Thyroid gland (tissue), 4 donors: ENCODE measurements around the gene AFP.

Experiments
- POLR2A ChIP-seq, 2 donors: fragments of 450-650 bp; IDR thresholded peaks; one replicate each; pipeline ENCODE4 v1.6.1; 2017; ENCODE audit warnings: antibody characterized with exemption in 2 of 2, mild to moderate bottlenecking in 2 of 2, moderate library complexity in 1 of 2
- TF ChIP-seq, protein P1 (sequence below), 6 experiments: fragments of 200-600 bp in 3 of 6; fragments of 450-650 bp in 3 of 6; sonication (generic) in 3 of 6; IDR thresholded peaks; one replicate each; pipeline ENCODE4 v1.5.1; 2016 to 2019; ENCODE audit warnings: antibody characterized with exemption in 6 of 6, mild to moderate bottlenecking in 2 of 6, inconsistent platforms in 1 of 6, moderate library complexity in 1 of 6

DNA sequence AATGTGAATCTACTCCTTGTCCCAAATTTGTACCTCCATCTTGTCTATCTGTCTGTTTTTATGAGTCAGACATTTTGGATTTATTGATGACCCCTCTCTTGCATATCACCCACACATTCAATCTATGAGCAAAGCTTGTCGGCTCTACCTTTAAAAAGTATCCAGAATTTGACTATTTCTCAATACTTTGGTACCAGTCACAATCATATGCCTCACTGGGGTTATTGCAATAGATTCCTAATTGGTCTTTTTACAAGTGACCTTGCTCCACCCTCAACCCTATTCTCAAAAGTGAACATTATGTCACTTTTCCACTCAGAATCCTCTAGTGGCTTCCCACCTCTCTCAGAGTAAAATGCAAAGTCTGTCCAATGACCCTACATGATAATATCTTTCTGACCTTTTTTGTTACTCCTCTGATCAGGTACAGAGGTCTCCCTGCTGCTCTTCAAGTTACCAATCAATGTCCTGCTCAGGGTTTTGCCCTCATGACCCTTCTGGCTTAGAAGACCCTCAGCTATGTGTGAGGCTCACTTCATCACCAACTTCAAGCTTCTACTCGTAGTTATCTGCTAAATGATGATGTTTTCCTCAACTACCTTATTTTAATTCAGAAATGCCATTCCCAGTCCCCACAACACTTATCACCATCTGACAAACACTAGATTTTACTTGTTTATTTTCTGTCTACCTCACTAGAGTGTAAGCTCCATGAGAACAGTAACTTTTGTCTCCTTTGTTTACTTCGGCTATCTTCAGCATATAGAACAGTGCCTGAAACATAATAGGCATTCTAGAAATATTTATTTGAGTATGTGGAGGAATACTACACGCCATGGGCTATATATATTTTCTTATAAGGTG is 22.4 kb downstream of the AFP start:
- TF ChIP-seq, protein P1, sequence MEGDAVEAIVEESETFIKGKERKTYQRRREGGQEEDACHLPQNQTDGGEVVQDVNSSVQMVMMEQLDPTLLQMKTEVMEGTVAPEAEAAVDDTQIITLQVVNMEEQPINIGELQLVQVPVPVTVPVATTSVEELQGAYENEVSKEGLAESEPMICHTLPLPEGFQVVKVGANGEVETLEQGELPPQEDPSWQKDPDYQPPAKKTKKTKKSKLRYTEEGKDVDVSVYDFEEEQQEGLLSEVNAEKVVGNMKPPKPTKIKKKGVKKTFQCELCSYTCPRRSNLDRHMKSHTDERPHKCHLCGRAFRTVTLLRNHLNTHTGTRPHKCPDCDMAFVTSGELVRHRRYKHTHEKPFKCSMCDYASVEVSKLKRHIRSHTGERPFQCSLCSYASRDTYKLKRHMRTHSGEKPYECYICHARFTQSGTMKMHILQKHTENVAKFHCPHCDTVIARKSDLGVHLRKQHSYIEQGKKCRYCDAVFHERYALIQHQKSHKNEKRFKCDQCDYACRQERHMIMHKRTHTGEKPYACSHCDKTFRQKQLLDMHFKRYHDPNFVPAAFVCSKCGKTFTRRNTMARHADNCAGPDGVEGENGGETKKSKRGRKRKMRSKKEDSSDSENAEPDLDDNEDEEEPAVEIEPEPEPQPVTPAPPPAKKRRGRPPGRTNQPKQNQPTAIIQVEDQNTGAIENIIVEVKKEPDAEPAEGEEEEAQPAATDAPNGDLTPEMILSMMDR (IDR thresholded peaks at IDR 0.05): no peak
- no peak for TF ChIP-seq POLR2A (IDR thresholded peaks at IDR 0.05)
